ENCODE results near the gene PDYN. TPM values are rescaled to one million over a fixed set of nuclear protein-coding genes. Genes with fewer than 3 reads are reported as not detected.
A peak's percentile ranks its signal among the peaks of the same experiment; 100 is the strongest.

Gene PDYN
- polyA plus RNA-seq, 3 donors = not detected

GRCh38 chr20:2002365-2002764 is 8.5 kb upstream of the PDYN start:
- H3K9me3 Mint-ChIP-seq = no peaks in the 10 kb centered on the region
- H3K4me3 Mint-ChIP-seq = peak overlapping the region in 1 of 2 donors; percentile 4
- Histone ChIP-seq H3K27ac (ENCODE audit: low read depth in 1 of 2, low read length in 2 of 2) (no peak overlapping the region), H3K4me3 (replicated peaks in 1 of 3; ENCODE audit: low read depth in 2 of 3, low read length in 3 of 3) (no peak overlapping the region), H3K36me3 (replicated peaks in 1 of 2; ENCODE audit: control insufficient read depth in 1 of 2, insufficient read depth in 2 of 2, low read length in 2 of 2) (no peaks in the 10 kb centered on the region), H3K4me1 (ENCODE audit: control insufficient read depth in 1 of 2, insufficient read depth in 2 of 2, low read length in 2 of 2) (no peaks in the 10 kb centered on the region), H3K9me3 (replicated peaks in 1 of 2; ENCODE audit: control insufficient read depth in 1 of 2, insufficient read depth in 1 of 2, low read length in 2 of 2) (no peaks in the 10 kb centered on the region), H2AFZ (ENCODE audit: insufficient read depth, low read depth, low read length, poor library complexity, severe bottlenecking) (no peak overlapping the region), H3K27me3 (ENCODE audit: control insufficient read depth in 2 of 2, insufficient read depth in 2 of 2, low read length in 2 of 2) (peaks cover 2 to 6% of the 10 kb centered on the region in 2 donors), H3K4me2 (replicated peaks; ENCODE audit: extremely low read depth, low read length, poor library complexity, severe bottlenecking) (no peak overlapping the region), H3K79me2 (ENCODE audit: insufficient read depth, low read length) (no peaks in the 10 kb centered on the region), H3K9ac (ENCODE audit: insufficient read depth, low read length, poor library complexity, severe bottlenecking) (no peak overlapping the region), H4K20me1 (ENCODE audit: insufficient read depth, low read length) (no peaks in the 10 kb centered on the region)
- peaks cover 8 to 26% (median 17%) of the 10 kb centered on the region in 3 donors for H3K27me3 Mint-ChIP-seq (ENCODE audit: low read depth in 3 of 3)
- TF ChIP-seq, protein P1, sequence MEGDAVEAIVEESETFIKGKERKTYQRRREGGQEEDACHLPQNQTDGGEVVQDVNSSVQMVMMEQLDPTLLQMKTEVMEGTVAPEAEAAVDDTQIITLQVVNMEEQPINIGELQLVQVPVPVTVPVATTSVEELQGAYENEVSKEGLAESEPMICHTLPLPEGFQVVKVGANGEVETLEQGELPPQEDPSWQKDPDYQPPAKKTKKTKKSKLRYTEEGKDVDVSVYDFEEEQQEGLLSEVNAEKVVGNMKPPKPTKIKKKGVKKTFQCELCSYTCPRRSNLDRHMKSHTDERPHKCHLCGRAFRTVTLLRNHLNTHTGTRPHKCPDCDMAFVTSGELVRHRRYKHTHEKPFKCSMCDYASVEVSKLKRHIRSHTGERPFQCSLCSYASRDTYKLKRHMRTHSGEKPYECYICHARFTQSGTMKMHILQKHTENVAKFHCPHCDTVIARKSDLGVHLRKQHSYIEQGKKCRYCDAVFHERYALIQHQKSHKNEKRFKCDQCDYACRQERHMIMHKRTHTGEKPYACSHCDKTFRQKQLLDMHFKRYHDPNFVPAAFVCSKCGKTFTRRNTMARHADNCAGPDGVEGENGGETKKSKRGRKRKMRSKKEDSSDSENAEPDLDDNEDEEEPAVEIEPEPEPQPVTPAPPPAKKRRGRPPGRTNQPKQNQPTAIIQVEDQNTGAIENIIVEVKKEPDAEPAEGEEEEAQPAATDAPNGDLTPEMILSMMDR (IDR thresholded peaks at IDR 0.05) = no peak
- H3K27ac Mint-ChIP-seq = no peak overlapping the region
- no peak for DNase-seq
- intact Hi-C loops (cut with micrococcal nuclease) = loop anchor here in 1 of 2 donors (10.0 kb wide), 1 partner anchor 102 kb away; the partner anchor contains the start of gene STK35
- WGBS (ENCODE audit: insufficient coverage) = 59% methylated on average over 3 of the region's 4 CpGs
- peaks cover 9% of the 10 kb centered on the region for H3K4me1 Mint-ChIP-seq
- H3K36me3 Mint-ChIP-seq = no peaks in the 10 kb centered on the region

DNA sequence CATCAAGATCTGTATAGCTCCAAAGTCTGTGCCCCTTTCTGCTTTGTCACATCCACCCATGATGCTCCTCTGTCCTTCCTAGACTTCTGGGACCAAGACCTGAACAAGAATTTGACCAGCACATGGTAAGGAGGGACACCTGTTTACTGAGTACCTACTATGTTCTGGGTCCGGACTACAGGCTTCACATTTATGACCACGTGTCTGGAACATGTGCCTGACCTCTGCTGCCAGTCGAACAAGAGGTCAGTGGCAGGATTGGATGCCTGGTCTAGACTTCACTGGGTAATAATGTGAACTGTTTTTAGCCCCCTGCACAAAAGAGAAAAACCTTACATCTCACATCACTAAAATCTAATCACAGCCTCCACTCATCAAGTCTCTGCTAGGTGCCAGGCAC is 7.3 kb upstream of the PDYN start:
- no peak for DNase-seq
- H4K20me1 ChIP-seq (ENCODE audit: insufficient read depth, low read length) = no peaks in the 10 kb centered on the region
- peaks cover 2 to 10% of the 10 kb centered on the region in 2 donors for H3K27me3 ChIP-seq (ENCODE audit: control insufficient read depth in 2 of 2, insufficient read depth in 2 of 2, low read length in 2 of 2)
- TF ChIP-seq, protein P1 (IDR thresholded peaks at IDR 0.05) = no peak
- WGBS (ENCODE audit: insufficient coverage) = 86% methylated on average over 1 of the region's 3 CpGs
- H3K27ac ChIP-seq (ENCODE audit: low read depth in 1 of 2, low read length in 2 of 2) = no peak overlapping the region
- H3K4me1 ChIP-seq (ENCODE audit: control insufficient read depth in 1 of 2, insufficient read depth in 2 of 2, low read length in 2 of 2) = no peaks in the 10 kb centered on the region
- Mint-ChIP-seq H3K27ac (no peak overlapping the region), H3K4me1 (peaks cover 9% of the 10 kb centered on the region), H3K36me3 (no peaks in the 10 kb centered on the region), H3K4me3 (no peak overlapping the region), H3K27me3 (ENCODE audit: low read depth in 3 of 3) (peaks cover 12 to 28% (median 22%) of the 10 kb centered on the region in 3 donors), H3K9me3 (no peaks in the 10 kb centered on the region)
- no peaks in the 10 kb centered on the region for H3K9me3 ChIP-seq (replicated peaks in 1 of 2; ENCODE audit: control insufficient read depth in 1 of 2, insufficient read depth in 1 of 2, low read length in 2 of 2)
- no peak overlapping the region for H3K9ac ChIP-seq (ENCODE audit: insufficient read depth, low read length, poor library complexity, severe bottlenecking)
- intact Hi-C loops (cut with micrococcal nuclease) = loop anchor here in 1 of 2 donors (10.0 kb wide), 1 partner anchor 104 kb away; the partner anchor contains the start of gene STK35
- H3K36me3 ChIP-seq (replicated peaks in 1 of 2; ENCODE audit: control insufficient read depth in 1 of 2, insufficient read depth in 2 of 2, low read length in 2 of 2) = no peaks in the 10 kb centered on the region
- no peak overlapping the region for H2AFZ ChIP-seq (ENCODE audit: insufficient read depth, low read depth, low read length, poor library complexity, severe bottlenecking)
- no peaks in the 10 kb centered on the region for H3K79me2 ChIP-seq (ENCODE audit: insufficient read depth, low read length)
- H3K4me3 ChIP-seq (replicated peaks in 1 of 3; ENCODE audit: low read depth in 2 of 3, low read length in 3 of 3) = no peak overlapping the region
- no peak overlapping the region for H3K4me2 ChIP-seq (replicated peaks; ENCODE audit: extremely low read depth, low read length, poor library complexity, severe bottlenecking)
